GM23338 (cell line): Measurements from ENCODE around the gene PAGR1. TPM values are rescaled to one million over a fixed set of nuclear protein-coding genes. Genes with fewer than 3 reads are reported as not detected.

ENCODE experiments used
- ATAC-seq: fragments of 200-7000 bp; cut with Tn5 transposase; 3 replicates; pipeline ENCODE4 v1.9.1; 2020
- DNase-seq: peaks from one replicate; pipeline ENCODE4 v3.0.0-alpha.2; 2015; ENCODE audit warnings: low spot score
- H2AFZ ChIP-seq: fragments of 200-600 bp; sonication (generic); 2 replicates; pipeline ENCODE4 v1.8.0; 2016; ENCODE audit warnings: antibody characterized with exemption, mild to moderate bottlenecking, moderate library complexity
- H3F3A ChIP-seq: fragments of 200-600 bp; sonication (generic); replicated peaks from 2 replicates; pipeline ENCODE4 v1.8.0; 2017; ENCODE audit warnings: antibody characterized with exemption, mixed run types, low read depth
- H3K27ac ChIP-seq: fragments of 200-600 bp; sonication (generic); 2 replicates; pipeline ENCODE4 v1.6.1; 2016; ENCODE audit warnings: low read depth
- H3K27me3 ChIP-seq: fragments of 200-600 bp; sonication (generic); 2 replicates; pipeline ENCODE4 v1.8.0; 2016; ENCODE audit warnings: mild to moderate bottlenecking, mixed run types, moderate library complexity; ENCODE audit not compliant: insufficient read depth
- H3K36me3 ChIP-seq: fragments of 200-600 bp; sonication (generic); 2 replicates; pipeline ENCODE4 v1.8.0; 2016; ENCODE audit warnings: mild to moderate bottlenecking; ENCODE audit not compliant: insufficient read depth
- H3K4me1 ChIP-seq: fragments of 200-600 bp; sonication (generic); 2 replicates; pipeline ENCODE4 v1.8.0; 2016; ENCODE audit warnings: mild to moderate bottlenecking, moderate library complexity; ENCODE audit not compliant: insufficient read depth
- H3K4me2 ChIP-seq: fragments of 200-600 bp; sonication (generic); 2 replicates; pipeline ENCODE4 v1.7.1; 2017; ENCODE audit warnings: mixed run types
- H3K4me3 ChIP-seq: fragments of 200-600 bp; sonication (generic); 2 replicates; pipeline ENCODE4 v1.6.1; 2016; ENCODE audit warnings: mixed run types
- H3K79me2 ChIP-seq: fragments of 200-600 bp; sonication (generic); replicated peaks from 2 replicates; pipeline ENCODE4 v1.8.0; 2017; ENCODE audit warnings: mild to moderate bottlenecking; ENCODE audit not compliant: insufficient read depth
- H3K9me2 ChIP-seq: fragments of 200-600 bp; sonication (generic); 2 replicates; pipeline ENCODE4 v1.8.0; 2017; ENCODE audit not compliant: insufficient read depth
- H4K20me1 ChIP-seq: fragments of 200-600 bp; sonication (generic); replicated peaks from 2 replicates; pipeline ENCODE4 v1.8.0; 2017; ENCODE audit warnings: mild to moderate bottlenecking; ENCODE audit not compliant: insufficient read depth
- H3K27ac Mint-ChIP-seq: 2 replicates; pipeline ENCODE4 v1.8.0; 2020; ENCODE audit warnings: inconsistent platforms, mild to moderate bottlenecking, moderate library complexity, mixed read lengths
- H3K27me3 Mint-ChIP-seq: 3 replicates; pipeline ENCODE4 v1.8.0; 2022; ENCODE audit warnings: low read depth, mild to moderate bottlenecking, moderate library complexity, mixed read lengths, inconsistent platforms; ENCODE audit not compliant: insufficient read depth, poor library complexity
- H3K36me3 Mint-ChIP-seq: 3 replicates; pipeline ENCODE4 v1.8.0; 2021; ENCODE audit warnings: low read depth, mild to moderate bottlenecking, inconsistent platforms, moderate library complexity, mixed read lengths
- H3K4me1 Mint-ChIP-seq: 3 replicates; pipeline ENCODE4 v1.8.0; 2020; ENCODE audit warnings: mild to moderate bottlenecking, inconsistent platforms, mixed read lengths
- H3K4me3 Mint-ChIP-seq: 3 replicates; pipeline ENCODE4 v1.8.0; 2021; ENCODE audit warnings: moderate library complexity, mild to moderate bottlenecking, inconsistent platforms, mixed read lengths
- H3K9me3 Mint-ChIP-seq: 3 replicates; pipeline ENCODE4 v1.8.0; 2020; ENCODE audit warnings: moderate library complexity, mild to moderate bottlenecking, inconsistent platforms, mixed read lengths
- EZH2 ChIP-seq: fragments of 200-600 bp; sonication (generic); IDR thresholded peaks from one replicate; pipeline ENCODE4 v1.8.0; 2017; ENCODE audit warnings: antibody characterized with exemption, mild to moderate bottlenecking, low read depth; ENCODE audit not compliant: unreplicated experiment
- EZH2phosphoT487 ChIP-seq: fragments of 200-600 bp; sonication (generic); IDR thresholded peaks from one replicate; pipeline ENCODE4 v1.8.1; 2018; ENCODE audit warnings: antibody characterized with exemption; ENCODE audit not compliant: unreplicated experiment
- NANOG ChIP-seq: IDR thresholded peaks from 2 replicates; pipeline ENCODE4 v1.6.1; 2016; ENCODE audit warnings: antibody characterized with exemption, borderline replicate concordance
- POLR2AphosphoS5 ChIP-seq: IDR thresholded peaks from 2 replicates; pipeline ENCODE4 v1.6.1; 2016; ENCODE audit warnings: antibody characterized with exemption, low read depth
- ZNF331 ChIP-seq: fragments of 250-450 bp; sonication (Bioruptor Pico); IDR thresholded peaks from 2 replicates; pipeline ENCODE4 v1.5.0; 2020; ENCODE audit warnings: low read depth, mild to moderate bottlenecking, moderate library complexity
- polyA plus RNA-seq: library from polyadenylated mRNA; unstranded; fragments of >200 nt; fragmentation: Nextera tagmentation; extraction: Ambion mirVana; gene quantifications from 2 replicates; pipeline ENCODE4 v1.2.1, GENCODE V29; 2016
- total RNA-seq: library from RNA; depleted of rRNA; stranded (reverse); fragments of >200 nt; shearing (Covaris generic); gene quantifications from 2 replicates; pipeline ENCODE4 v1.2.3, GENCODE V29; 2014
- TF ChIP-seq, protein P1 (sequence below), 2 experiments: fragments of 200-600 bp in 1 of 2; sonication (generic) in 1 of 2; conservative IDR thresholded peaks; 2 replicates each; pipeline versions ENCODE4 v1.5.1 to v1.6.1; 2016 to 2017; ENCODE audit warnings: antibody characterized with exemption in 2 of 2, low read depth in 2 of 2, mild to moderate bottlenecking in 2 of 2, moderate library complexity in 1 of 2
- TF ChIP-seq, protein P2 (sequence below): fragments of 250-450 bp; sonication (Bioruptor Pico); IDR thresholded peaks from 2 replicates; pipeline ENCODE4 v1.5.0; 2020; ENCODE audit warnings: mild to moderate bottlenecking, moderate library complexity
- TF ChIP-seq, protein P3 (sequence below): IDR thresholded peaks from 2 replicates; pipeline ENCODE4 v1.6.1; 2016; ENCODE audit warnings: antibody characterized with exemption
- TF ChIP-seq, protein P4 (sequence below): IDR thresholded peaks from one replicate; pipeline ENCODE4 v1.6.1; 2018; ENCODE audit warnings: antibody characterized with exemption; ENCODE audit not compliant: unreplicated experiment

The PAGR1 gene
- total and polyA plus RNA-seq, 2 experiments from 2014 or later, result 67.6 to 78.7 TPM

DNA sequence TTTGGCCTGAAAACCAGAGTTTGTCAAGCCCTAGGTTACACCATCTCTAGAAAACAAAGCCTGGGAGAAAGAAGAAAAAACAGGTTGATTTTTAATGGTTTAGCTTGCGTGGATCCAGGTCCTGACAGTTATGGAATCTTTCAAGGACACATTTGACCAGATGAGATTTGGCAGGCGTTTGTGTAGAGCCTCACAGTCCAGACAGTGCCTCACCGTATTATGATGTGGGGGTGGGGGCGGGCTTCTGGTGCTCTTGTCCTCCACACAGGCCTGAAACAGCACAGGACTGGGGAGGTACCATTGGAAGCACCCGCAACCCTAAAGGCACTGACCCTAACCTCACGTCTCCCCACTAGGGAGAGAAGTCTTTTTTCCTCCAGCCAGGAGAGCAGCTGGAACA is 23.9 kb downstream of the PAGR1 start:
- no peaks in the 10 kb centered on the region for H3K79me2 ChIP-seq
- Mint-ChIP-seq H3K27me3 (peaks cover 6% of the 10 kb centered on the region), H3K27ac (no peak overlapping the region), H3K4me1 (no peaks in the 10 kb centered on the region; the same call in 2 of the 3 replicates), H3K36me3 (no peaks in the 10 kb centered on the region), H3K9me3 (no peaks in the 10 kb centered on the region), H3K4me3 (no peak overlapping the region)
- no peaks in the 10 kb centered on the region for H3K9me2 ChIP-seq
- no peaks in the 10 kb centered on the region for H3K27me3 ChIP-seq
- no peaks in the 10 kb centered on the region for H3F3A ChIP-seq
- H2AFZ ChIP-seq, result no peak overlapping the region
- TF ChIP-seq NANOG, result no peak
- no peak for TF ChIP-seq POLR2AphosphoS5
- TF ChIP-seq, protein P1, sequence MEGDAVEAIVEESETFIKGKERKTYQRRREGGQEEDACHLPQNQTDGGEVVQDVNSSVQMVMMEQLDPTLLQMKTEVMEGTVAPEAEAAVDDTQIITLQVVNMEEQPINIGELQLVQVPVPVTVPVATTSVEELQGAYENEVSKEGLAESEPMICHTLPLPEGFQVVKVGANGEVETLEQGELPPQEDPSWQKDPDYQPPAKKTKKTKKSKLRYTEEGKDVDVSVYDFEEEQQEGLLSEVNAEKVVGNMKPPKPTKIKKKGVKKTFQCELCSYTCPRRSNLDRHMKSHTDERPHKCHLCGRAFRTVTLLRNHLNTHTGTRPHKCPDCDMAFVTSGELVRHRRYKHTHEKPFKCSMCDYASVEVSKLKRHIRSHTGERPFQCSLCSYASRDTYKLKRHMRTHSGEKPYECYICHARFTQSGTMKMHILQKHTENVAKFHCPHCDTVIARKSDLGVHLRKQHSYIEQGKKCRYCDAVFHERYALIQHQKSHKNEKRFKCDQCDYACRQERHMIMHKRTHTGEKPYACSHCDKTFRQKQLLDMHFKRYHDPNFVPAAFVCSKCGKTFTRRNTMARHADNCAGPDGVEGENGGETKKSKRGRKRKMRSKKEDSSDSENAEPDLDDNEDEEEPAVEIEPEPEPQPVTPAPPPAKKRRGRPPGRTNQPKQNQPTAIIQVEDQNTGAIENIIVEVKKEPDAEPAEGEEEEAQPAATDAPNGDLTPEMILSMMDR (conservative IDR thresholded peaks at IDR 0.05; ENCODE audit: low read depth in 2 of 2), result no peak
- TF ChIP-seq, protein P2, sequence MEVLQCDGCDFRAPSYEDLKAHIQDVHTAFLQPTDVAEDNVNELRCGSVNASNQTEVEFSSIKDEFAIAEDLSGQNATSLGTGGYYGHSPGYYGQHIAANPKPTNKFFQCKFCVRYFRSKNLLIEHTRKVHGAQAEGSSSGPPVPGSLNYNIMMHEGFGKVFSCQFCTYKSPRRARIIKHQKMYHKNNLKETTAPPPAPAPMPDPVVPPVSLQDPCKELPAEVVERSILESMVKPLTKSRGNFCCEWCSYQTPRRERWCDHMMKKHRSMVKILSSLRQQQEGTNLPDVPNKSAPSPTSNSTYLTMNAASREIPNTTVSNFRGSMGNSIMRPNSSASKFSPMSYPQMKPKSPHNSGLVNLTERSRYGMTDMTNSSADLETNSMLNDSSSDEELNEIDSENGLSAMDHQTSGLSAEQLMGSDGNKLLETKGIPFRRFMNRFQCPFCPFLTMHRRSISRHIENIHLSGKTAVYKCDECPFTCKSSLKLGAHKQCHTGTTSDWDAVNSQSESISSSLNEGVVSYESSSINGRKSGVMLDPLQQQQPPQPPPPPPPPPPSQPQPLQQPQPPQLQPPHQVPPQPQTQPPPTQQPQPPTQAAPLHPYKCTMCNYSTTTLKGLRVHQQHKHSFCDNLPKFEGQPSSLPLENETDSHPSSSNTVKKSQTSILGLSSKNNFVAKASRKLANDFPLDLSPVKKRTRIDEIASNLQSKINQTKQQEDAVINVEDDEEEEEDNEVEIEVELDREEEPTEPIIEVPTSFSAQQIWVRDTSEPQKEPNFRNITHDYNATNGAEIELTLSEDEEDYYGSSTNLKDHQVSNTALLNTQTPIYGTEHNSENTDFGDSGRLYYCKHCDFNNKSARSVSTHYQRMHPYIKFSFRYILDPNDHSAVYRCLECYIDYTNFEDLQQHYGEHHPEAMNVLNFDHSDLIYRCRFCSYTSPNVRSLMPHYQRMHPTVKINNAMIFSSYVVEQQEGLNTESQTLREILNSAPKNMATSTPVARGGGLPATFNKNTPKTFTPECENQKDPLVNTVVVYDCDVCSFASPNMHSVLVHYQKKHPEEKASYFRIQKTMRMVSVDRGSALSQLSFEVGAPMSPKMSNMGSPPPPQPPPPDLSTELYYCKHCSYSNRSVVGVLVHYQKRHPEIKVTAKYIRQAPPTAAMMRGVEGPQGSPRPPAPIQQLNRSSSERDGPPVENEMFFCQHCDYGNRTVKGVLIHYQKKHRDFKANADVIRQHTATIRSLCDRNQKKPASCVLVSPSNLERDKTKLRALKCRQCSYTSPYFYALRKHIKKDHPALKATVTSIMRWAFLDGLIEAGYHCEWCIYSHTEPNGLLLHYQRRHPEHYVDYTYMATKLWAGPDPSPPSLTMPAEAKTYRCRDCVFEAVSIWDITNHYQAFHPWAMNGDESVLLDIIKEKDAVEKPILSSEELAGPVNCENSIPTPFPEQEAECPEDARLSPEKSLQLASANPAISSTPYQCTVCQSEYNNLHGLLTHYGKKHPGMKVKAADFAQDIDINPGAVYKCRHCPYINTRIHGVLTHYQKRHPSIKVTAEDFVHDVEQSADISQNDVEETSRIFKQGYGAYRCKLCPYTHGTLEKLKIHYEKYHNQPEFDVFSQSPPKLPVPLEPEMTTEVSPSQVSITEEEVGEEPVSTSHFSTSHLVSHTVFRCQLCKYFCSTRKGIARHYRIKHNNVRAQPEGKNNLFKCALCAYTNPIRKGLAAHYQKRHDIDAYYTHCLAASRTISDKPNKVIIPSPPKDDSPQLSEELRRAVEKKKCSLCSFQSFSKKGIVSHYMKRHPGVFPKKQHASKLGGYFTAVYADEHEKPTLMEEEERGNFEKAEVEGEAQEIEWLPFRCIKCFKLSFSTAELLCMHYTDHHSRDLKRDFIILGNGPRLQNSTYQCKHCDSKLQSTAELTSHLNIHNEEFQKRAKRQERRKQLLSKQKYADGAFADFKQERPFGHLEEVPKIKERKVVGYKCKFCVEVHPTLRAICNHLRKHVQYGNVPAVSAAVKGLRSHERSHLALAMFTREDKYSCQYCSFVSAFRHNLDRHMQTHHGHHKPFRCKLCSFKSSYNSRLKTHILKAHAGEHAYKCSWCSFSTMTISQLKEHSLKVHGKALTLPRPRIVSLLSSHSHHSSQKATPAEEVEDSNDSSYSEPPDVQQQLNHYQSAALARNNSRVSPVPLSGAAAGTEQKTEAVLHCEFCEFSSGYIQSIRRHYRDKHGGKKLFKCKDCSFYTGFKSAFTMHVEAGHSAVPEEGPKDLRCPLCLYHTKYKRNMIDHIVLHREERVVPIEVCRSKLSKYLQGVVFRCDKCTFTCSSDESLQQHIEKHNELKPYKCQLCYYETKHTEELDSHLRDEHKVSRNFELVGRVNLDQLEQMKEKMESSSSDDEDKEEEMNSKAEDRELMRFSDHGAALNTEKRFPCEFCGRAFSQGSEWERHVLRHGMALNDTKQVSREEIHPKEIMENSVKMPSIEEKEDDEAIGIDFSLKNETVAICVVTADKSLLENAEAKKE, result no peak
- TF ChIP-seq, protein P3, sequence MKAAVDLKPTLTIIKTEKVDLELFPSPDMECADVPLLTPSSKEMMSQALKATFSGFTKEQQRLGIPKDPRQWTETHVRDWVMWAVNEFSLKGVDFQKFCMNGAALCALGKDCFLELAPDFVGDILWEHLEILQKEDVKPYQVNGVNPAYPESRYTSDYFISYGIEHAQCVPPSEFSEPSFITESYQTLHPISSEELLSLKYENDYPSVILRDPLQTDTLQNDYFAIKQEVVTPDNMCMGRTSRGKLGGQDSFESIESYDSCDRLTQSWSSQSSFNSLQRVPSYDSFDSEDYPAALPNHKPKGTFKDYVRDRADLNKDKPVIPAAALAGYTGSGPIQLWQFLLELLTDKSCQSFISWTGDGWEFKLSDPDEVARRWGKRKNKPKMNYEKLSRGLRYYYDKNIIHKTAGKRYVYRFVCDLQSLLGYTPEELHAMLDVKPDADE, result no peak
- TF ChIP-seq EZH2phosphoT487, result no peak
- TF ChIP-seq EZH2, result no peak
- TF ChIP-seq, protein P4, sequence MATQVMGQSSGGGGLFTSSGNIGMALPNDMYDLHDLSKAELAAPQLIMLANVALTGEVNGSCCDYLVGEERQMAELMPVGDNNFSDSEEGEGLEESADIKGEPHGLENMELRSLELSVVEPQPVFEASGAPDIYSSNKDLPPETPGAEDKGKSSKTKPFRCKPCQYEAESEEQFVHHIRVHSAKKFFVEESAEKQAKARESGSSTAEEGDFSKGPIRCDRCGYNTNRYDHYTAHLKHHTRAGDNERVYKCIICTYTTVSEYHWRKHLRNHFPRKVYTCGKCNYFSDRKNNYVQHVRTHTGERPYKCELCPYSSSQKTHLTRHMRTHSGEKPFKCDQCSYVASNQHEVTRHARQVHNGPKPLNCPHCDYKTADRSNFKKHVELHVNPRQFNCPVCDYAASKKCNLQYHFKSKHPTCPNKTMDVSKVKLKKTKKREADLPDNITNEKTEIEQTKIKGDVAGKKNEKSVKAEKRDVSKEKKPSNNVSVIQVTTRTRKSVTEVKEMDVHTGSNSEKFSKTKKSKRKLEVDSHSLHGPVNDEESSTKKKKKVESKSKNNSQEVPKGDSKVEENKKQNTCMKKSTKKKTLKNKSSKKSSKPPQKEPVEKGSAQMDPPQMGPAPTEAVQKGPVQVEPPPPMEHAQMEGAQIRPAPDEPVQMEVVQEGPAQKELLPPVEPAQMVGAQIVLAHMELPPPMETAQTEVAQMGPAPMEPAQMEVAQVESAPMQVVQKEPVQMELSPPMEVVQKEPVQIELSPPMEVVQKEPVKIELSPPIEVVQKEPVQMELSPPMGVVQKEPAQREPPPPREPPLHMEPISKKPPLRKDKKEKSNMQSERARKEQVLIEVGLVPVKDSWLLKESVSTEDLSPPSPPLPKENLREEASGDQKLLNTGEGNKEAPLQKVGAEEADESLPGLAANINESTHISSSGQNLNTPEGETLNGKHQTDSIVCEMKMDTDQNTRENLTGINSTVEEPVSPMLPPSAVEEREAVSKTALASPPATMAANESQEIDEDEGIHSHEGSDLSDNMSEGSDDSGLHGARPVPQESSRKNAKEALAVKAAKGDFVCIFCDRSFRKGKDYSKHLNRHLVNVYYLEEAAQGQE, result no peak
- TF ChIP-seq ZNF331 (CRISPR knock-in tag), result no peak
- H4K20me1 ChIP-seq, result no peaks in the 10 kb centered on the region
- no peak overlapping the region for H3K4me2 ChIP-seq
- DNase-seq (no peak), ATAC-seq (no peak)
- no peaks in the 10 kb centered on the region for H3K36me3 ChIP-seq
- H3K4me3 ChIP-seq, result no peak overlapping the region
- H3K4me1 ChIP-seq, result no peaks in the 10 kb centered on the region
- no peak overlapping the region for H3K27ac ChIP-seq
